ENCODE results near the gene GSTM4. TPM values are rescaled to one million over a fixed set of nuclear protein-coding genes. Genes with fewer than 3 reads are reported as not detected.
"Not testable (repeated sequence)": the region's sequence is repeated elsewhere in the genome, so short reads cannot be mapped to it uniquely, and the experiment has no call there.

Gene GSTM4
- polyA plus RNA-seq, 12 donors, result 12.2 to 26.8 (median 18.9) TPM; not detected in 1

DNA sequence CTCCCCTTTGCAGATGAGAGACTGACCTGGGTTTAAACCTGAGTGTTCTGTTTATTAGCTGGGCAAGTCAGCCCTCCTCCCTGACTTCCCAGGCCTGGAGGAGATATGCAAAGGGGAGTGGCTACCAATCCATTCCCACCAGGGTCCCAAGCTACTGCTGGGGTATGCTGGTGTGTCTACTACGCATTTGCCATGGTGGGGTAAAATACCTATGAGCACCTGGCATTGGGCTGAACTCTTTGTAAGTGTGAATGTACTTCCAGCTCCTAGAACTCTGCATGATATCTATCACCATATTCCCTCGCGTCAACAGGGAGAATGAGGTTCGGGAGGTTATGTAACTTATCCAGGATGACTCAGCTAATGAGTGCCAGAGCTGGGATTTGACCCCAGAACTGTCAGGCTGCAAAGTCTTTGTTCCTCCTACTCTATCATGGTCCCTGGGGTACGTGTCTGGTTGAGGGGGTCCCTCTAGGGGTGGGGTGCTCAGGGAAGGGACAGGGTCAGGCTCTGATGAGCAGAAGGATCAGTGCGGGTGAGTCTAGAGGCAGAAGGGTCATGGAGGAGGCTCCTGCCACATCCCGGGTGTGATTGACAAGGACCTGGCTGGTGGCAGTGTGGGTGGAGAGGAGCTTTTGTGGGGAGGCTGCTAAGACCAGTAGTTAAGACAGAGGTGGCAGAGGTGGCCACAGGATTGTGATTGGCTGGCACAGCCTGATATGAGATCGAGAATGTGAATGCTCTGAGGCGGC, 19.5 kb upstream of the GSTM4 start:
- DNase-seq, result no peak

DNA sequence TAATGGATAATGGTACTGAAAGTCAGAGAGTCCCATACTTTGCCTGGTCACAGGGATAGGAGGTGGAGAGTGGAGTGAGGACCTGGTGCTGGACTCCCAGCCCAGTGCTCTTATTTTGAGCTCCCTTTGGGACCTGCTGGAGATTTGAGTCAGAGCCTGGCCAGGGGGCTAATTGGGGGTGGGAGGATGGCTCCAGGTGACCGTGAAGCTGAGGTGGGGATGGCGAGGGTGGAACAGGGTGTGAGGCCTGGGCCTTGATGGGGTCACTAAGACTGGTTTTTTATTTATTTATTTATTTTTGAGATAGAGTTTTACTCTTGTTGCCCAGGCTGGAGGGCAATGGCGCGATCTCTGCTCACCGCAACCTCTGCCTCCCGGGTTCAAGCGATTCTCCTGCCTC, 18.5 kb upstream of the GSTM4 start:
- no peak for DNase-seq

DNA sequence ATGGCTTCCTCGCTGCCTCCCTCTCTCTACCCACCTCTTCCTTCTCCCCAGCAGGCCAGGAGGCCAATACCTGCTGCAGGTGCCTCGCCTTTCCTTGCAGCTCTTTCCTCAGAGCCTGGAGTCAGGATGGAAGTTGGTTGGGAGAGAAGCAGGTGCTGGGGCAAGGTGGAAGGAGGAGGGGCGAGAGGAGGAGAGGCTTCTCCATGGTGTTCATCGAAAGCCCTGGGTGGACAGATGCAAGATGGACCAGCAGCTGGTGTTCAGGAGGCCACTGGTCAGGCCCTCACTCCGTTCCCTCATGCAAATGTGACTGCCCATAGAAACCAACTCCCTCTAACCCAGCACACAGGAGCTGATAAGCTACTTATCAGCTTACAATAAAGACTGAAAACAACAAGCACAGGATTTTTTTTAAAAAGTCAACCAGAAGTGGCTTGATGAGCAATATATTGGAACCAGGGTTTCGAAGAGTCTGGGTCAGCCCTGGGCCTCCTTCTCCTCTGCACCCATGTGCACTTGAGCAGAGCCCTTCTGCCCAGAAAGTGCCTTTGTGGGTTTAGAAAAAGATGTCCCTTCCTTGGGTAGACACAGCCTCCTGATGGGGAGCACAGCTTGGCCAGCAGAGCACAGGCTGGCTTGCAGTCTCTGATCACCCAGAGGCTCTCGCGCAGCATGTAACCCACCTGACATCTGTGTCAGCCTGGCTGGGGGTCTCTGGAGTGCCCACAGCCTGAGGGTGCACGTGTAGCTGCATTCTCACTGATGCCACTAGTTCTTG, 16.6 kb upstream of the GSTM4 start:
- no peak for DNase-seq

DNA sequence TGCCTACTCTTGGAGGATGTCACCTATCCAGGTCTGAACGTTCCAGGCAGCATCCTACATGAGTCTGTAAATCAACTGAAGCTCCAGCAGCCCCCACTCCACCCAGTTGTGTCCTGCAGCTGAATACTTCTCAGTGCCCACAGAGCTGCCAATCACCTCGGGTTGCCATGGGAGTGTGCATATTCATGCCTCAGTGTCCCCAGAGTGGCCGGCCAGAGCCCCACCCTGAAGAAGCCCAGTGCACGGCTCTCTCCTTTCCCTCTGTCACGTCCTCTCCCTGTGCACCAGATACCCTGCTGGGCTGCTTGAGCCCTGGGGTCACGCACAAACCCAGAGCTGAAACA, 16.1 kb upstream of the GSTM4 start:
- no peak for DNase-seq

DNA sequence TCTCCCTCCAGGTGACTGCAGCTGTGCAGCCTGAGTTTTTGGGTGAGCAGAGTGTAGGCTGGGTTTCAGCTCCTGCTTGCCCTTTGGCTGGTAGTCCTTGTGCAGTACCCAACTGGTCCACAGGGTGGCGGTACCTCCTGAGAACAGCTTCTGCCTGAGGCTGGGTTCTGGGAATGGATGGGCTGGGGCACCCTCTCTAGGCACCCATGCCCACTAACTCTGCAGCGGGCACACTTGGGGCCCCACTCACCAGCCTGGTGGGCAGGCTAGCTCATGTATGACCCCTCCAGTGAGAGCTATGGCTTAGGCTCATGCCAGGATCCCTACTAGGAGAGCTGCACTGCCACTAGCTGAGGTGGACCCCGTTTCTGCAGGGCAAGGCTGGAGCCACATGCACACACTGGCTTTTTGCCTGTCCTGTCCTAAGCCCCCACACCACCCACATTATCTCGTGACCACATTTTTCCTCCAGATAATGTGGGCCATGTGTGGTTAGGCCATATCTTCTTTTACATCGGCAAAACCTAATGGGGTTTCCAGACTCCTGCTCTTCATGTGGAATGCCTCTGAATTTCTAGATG, 15.5 kb upstream of the GSTM4 start:
- DNase-seq, result peak; percentile 64

DNA sequence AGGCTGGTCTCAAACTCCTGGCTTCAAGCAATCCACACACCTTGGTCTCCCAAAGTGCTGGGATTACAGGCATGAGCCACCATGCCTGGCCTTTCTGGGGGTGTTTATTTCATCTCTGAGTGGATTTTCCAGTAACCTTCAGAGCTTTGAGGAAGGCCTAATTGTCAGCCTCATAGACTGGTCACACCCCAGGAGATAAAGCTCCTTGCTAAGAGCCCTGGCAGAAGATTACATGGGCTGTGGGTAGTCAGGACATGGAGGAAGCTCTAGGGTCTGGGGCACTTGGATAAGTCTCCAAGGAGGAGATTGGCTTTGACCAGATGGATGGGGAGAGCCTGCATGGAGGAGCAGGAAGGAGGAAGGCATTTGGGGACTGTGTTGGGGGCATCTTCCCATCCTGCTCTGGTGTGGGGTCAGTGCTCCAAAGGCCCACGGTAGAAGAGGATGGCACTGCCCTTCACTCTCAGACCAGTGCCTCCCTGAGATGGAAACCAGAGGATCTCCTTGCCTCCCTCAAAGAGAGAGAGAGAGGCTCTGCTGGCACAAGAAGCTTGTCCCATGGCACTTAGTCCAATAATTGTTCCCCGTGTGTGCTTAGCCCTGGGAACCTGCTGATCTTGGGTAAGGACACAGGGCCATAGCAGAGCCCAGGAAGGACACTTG, 14.7 kb upstream of the GSTM4 start:
- DNase-seq, result no peak

DNA sequence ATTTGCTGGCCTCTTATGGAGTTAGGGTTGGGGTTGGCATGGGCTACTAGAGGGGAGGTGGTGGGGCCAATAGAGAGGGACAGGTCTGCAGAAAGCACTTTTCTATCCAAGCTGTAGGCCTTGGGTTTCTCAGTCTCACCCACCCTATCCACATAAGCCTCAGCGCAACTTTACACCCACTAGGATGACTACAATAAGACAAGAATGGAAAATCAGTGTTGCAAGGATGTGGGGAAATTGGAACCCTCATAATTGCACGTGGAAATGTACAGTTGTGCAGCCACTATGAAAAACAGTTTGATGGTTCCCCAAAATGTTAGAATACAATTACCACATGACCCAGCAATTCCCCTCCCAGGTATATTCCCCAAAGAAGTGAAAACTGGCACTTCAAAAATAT, 14.0 kb upstream of the GSTM4 start:
- DNase-seq, result no peak

DNA sequence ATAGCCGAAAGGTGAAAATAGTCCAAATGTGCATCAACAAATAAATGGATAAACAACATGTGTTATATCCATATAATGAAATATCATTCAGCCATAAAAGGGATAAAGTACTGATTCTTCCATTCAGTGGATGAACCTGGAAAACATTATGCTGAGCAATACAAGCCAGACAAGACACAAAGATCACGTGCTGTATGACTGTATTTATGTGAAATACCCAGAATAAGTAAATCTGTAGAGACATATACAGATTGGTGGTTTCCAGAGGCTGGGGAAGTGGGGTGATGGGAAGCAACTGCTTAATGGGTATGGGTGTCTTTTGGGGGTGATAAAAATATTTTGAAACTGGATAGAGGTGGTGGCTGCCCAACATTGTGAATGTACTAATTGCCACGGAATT, 13.3 kb upstream of the GSTM4 start:
- no peak for DNase-seq

DNA sequence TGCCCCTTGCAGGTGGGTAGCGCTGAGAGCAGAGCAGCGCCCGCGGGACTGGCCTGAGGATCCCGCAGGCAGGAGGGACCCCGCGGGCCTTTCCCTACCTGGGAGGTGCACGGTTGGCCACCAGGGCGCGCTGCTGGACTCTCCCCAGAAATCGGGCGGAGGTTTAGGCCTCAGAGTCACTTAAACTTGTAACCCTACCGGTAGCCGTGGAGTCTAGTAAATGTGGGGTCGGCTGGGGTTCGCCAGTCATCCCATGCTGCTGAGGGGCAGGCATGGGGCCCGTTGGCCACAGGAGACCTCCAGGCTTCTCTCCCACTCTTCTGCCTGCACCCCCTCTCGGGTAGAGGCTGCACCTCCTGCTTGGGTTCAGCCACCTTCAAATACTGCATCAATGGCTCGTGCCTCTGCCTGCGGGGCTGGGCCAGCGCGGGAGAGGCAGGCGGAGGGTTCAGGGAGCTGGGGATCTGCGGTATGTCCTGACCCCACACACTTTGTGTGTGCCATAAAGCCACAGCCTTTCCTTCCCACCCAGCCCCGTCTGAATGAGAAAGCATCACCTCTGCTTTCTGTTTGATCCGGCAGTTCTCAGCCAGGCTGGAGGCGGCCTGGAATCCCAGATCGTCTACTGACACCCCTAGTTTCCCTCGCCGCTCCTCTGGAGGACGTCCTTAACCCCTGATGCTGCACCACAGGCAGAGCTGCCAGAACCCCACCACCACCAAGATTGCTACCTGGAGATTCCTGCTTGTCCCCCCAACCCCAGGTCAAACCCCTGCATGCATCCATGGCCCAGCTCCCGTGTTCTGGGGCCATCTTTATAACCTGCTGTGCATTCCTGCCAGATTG, 12.3 kb upstream of the GSTM4 start:
- DNase-seq, result peak; percentile 62

DNA sequence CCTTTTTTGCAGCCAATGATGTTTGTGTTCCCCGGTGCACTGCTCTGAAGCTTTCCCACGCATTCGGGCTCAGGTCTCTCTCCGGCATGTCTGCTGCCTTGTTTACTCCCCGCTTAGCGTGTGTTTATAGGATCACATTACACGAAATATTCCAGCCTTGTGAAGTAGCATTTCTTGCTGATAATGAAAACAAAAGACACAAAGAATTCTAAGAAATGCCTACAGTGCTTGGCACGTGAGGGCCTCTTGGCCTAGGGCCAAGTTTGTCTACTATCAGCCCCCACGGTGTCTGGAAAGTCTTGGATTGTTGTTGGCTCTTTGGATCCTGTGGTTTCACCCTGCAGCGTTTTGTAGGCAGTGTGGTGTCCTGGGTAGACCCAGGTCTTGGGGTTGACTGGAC, 11.2 kb upstream of the GSTM4 start:
- DNase-seq, result no peak

DNA sequence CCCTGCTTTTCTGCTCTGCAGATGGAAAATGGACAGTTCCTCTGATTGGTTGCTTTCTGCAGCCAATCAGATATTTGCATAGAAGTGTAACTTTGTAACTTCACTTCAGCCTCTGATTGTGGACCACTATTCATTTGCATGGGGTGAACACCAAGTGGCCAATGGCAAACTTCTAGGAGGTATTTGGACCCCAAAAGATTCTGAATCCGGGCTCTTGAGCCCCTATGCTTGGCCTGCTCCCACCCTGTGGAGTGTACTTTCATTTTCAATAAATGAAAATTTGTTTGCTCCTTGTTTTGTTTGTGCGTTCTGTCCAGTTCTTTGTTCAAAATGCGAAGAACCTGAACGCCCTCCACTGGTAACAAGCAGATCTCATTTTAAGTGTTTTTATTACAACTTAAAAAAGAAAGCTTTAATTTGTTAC, 6.4 kb upstream of the GSTM4 start:
- DNase-seq, result peak; percentile 71

DNA sequence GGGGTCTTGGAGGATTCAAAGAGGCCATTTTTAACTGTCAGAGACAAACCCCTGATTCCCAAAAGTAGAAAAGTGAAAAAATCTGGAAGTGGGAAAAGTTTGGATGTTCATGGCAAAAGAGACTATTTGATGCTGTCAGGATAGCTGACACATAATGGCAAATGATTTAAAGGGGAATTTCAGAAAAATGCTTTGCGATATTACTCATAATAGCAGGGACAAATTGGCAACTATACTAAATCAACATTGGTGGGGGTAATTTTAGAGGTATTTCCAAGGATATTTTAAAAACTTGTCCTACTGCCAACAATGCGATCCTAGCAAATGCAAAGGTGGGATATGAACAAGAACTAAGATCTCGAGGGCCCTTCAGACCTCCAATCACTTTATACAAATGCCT, 5.3 kb upstream of the GSTM4 start:
- DNase-seq, result no peak

DNA sequence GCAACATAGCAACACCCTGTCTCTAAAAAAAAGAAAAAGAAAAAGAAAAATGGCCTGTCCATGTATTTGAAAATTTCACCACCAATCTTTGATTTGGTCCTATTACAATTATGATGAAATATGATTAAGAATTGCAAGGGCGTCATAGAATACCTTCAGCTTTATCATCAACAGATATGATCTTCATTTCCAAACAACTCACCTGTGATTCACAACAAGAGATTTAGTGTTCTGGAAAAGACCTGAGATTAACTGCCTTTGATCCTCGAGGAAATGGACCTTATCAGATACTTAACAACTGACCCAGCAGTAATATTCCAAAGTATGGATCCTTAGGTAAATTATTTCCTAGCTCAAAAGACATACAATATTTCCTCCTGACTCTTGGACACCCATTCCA, 3.5 kb upstream of the GSTM4 start:
- no peak for DNase-seq

DNA sequence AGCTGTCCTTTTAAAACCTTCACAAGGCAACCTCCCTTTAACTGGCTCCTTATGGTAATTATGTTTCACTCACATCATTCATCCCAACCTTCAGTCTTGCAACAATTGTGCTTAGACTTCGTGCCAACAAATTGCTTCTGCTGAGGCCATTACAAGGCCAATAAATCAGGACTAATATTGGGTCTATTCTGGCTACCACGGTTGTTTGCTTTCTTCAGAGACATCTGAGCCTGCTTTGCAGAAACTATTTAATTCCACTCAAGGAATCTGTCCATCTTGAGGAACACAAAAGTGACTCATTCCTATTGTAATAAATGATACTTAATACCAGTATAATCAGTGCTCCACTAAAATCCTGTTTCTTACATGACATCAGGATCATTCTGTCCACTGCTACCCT, 2.6 kb upstream of the GSTM4 start:
- DNase-seq, result no peak

DNA sequence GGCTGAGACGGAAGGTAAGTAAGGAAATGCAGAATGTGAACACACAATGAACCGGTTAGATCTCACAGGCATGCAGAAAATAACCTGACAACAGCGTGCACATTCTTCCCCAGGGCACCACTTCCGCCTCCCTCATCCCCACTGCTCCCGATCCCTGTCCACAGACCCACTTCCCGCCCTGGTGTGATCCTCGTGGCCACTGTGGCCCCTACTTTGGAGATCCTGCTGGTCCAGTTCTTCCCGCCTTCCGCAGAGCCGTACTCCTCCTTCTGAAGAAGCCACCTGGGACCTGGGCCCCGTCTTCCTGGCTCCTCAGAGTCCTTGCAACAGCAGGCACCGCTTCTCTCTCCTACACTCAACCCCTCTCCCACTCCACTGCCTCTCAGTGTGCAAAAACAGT, 1.4 kb upstream of the GSTM4 start:
- DNase-seq, result no peak

DNA sequence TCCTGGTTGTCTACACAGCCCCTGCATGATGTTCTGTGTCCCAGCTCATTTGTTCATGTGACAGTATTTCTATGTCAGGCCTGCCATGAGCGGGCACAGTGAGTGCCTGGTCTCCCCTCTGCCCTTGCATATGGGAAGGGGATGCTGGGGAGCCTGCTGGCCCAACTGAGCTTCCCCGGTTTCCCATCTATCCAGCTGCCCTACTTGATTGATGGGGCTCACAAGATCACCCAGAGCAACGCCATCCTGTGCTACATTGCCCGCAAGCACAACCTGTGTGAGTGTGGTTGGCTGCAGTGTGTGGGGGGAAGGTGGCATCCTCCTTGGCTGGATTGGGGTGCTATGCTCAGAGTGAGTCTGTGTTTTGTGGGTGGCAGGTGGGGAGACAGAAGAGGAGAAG, 1.5 kb downstream of the GSTM4 start:
- no peak for DNase-seq

DNA sequence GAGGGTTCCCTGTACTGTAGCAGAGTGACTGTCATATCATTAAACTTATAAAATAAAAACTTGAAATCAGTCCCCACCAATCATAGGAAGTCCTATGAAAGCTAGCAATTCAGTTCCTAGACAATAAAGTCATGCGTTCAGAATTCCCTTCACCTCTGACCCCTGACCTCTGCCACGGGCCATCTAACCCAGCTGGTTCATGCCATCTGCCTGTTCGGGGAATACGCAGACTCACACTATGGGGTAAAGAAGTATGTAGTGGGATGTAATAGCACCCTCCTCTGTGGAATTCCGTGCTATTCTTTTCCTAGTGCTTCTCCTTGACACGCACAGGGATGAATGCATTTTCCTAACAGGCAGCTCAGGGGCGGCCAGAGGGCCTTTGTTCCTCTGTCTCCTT, 2.1 kb downstream of the GSTM4 start:
- DNase-seq, result no peak

DNA sequence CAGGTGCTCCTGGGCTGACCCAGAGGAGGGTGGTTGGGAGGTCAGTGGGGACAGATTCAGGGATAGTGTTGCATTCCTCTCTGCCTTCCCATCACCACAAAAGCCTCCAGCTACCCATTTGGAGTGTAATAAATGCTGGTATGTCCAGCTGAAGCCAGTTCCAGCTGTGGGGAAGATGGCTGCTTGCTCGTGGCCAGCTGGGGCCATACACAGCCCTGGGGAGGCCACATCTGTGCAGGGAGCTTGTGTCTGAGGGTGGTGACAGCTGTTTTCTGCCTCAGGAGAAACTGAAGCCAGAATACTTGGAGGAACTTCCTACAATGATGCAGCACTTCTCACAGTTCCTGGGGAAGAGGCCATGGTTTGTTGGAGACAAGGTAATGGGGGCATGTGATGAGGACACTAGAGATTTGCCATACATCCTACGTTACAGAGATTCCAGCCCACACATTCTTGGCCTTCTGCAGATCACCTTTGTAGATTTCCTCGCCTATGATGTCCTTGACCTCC, 2.7 kb downstream of the GSTM4 start:
- no peak for DNase-seq

DNA sequence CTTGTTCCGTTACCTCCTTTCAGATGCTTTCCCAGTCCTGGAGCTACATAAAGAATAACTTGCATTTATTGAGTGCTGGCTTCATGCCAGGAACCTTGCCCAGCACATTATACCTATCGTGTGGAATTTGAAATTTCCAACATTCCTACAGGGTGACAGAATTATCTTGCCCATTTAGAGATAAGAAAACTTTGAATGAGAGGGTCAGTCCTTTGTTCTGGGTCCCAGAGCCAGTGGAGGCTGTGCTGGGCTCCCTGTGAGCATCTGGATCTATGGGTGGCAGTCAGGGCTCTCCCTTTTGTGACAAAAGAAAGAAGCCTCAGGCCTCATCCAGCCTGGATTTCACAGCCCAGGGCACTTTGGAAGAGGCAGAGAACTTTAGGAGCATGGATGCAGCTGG, 3.2 kb downstream of the GSTM4 start:
- no peak for DNase-seq

DNA sequence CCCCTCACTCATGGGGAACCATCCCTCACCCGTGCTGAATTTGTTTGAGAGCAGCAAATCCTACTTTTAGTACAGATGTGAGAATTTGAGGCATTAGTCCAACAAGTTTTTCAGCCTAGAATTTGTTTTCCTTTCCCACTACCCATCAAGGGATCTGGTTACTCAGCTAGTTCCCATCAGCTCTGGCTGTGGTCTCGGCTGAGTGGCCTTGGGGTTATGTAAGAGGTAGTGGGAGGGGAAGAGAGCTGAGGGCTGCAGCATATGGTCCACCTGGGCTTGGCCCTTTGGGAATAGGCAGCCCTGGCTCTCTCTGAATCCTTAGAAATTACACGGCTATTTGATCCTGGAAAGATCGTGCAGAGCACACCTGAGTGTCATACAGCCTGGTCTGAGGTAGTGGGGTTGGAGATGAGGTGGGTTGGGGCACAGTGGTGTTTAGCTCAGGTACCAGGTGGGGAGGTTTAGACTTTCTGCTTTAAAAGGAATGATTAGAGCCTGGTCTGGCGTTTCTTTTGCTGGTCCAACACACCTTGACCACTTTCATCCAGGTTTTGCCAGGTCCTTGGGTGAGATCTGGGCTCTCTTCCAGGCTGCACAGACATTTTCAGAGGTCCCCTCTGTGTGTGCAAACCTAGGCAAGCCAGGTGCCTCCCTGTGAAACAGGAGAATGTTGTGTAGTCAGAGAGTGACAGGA, 4.2 kb downstream of the GSTM4 start:
- no peak for DNase-seq

DNA sequence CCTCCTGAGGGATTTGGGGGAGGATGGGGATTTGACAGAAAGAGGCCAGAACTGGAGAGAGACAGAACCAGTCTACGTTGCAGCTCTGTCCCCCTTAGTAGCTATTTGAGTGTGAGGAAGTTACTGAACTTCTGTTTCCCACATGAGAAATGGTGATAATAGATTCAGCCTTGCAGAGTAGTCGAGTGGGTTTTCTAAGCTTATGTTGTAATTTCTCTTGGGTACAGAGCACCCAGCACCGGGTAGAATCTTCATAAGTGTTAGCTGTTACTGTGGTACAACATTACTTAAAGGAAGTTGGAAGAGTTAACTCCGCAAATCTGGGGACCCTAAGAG, 4.8 kb downstream of the GSTM4 start:
- DNase-seq, result not testable (repeated sequence)

All from muscle of arm (tissue), 12 donors.